ENCODE results near the gene SLC13A1.

- TF ChIP-seq EZH2 (IDR thresholded peaks at IDR 0.05; ENCODE audit: borderline replicate concordance, control insufficient read depth, low read depth, low read length) (no peak), ATF3 (IDR thresholded peaks at IDR 0.05; ENCODE audit: borderline replicate concordance, extremely low read depth, low read depth, low read length) (no peak), ZBED1 (IDR thresholded peaks at IDR 0.05; ENCODE audit: borderline replicate concordance) (no peak), GATAD2B (conservative IDR thresholded peaks at IDR 0.05; ENCODE audit: low read depth) (no peak), ZNF274 (IDR thresholded peaks at IDR 0.05; ENCODE audit: insufficient read depth, insufficient read length) (no peak), GABPA (IDR thresholded peaks at IDR 0.05; ENCODE audit: low read depth) (no peak), POLR2AphosphoS5 (IDR thresholded peaks at IDR 0.05; ENCODE audit: low read length) (no peak), FOXK2 (IDR thresholded peaks at IDR 0.05) (no peak), RAD21 (IDR thresholded peaks at IDR 0.05; ENCODE audit: insufficient read depth, low read depth, low read length) (no peak)
Observed at GRCh38 chr7:123125231-123125630, 74.5 kb downstream of the SLC13A1 start.

All from GM12878 (cell line).